Activated CD8-positive, alpha-beta T cell treated with anti-CD3 and anti-CD28 coated beads for 36 hours (primary cell): Measurements from ENCODE around the gene PREPL. TPM values are rescaled to one million over a fixed set of nuclear protein-coding genes. Genes with fewer than 3 reads are reported as not detected.

Experiments
- ATAC-seq: fragments of 200-7000 bp; cut with Tn5 transposase; one replicate; pipeline ENCODE4 v1.10.0; 2021; ENCODE audit warnings: mild to moderate bottlenecking, moderate library complexity
- CTCF ChIA-PET: fragments of 350-600 bp; sonication (Branson Sonifier 250); formaldehyde crosslinking; loops from one replicate; lab custom pipeline; 2021; ENCODE audit warnings: antibody characterized with exemption; lab: Charles Lee
- POLR2A ChIA-PET: fragments of 350-600 bp; sonication (Branson Sonifier 250); formaldehyde crosslinking; loops from one replicate; lab custom pipeline; 2021; ENCODE audit warnings: antibody characterized with exemption; lab: Charles Lee
- DNase-seq: peaks from one replicate; pipeline ENCODE4 v3.0.0-alpha.2; 2020
- H3K27ac Mint-ChIP-seq: one replicate; pipeline ENCODE4 v1.8.0; 2021; ENCODE audit warnings: mild to moderate bottlenecking, mixed read lengths
- H3K27me3 Mint-ChIP-seq: one replicate; pipeline ENCODE4 v1.8.0; 2021; ENCODE audit warnings: mixed read lengths
- H3K36me3 Mint-ChIP-seq: one replicate; pipeline ENCODE4 v1.8.0; 2021; ENCODE audit warnings: low read depth, mixed read lengths
- H3K4me1 Mint-ChIP-seq: one replicate; pipeline ENCODE4 v1.8.0; 2021; ENCODE audit warnings: low read depth, mixed read lengths
- H3K4me3 Mint-ChIP-seq: one replicate; pipeline ENCODE4 v1.8.0; 2021; ENCODE audit warnings: mild to moderate bottlenecking, moderate library complexity, mixed read lengths
- H3K9me3 Mint-ChIP-seq: one replicate; pipeline ENCODE4 v1.8.0; 2021; ENCODE audit warnings: mixed read lengths
- CTCF ChIP-seq: fragments of 200-600 bp; IDR thresholded peaks from one replicate; pipeline ENCODE4 v1.8.0; 2022; ENCODE audit warnings: antibody characterized with exemption, mild to moderate bottlenecking
- intact Hi-C: fragments of 100-400 bp; cut with micrococcal nuclease; formaldehyde crosslinking; loops from one replicate; pipeline ENCODE4 v1.10.0; 2022
- total RNA-seq, 2 experiments: library from RNA; stranded (reverse); gene quantifications; one replicate each; pipeline ENCODE4 v1.2.3, GENCODE V29; 2021

PREPL gene
- total RNA-seq, 2 experiments from 2014 or later: 25.0 to 25.2 TPM

- H3K4me1 Mint-ChIP-seq: peaks cover 16% of the 10 kb centered on the region
Observed at GRCh38 chr2:44371445-44371844, 10.2 kb upstream of the PREPL start.

GRCh38 chr2:44369392-44369791, 8.1 kb upstream of the PREPL start:
- Mint-ChIP-seq H3K4me3 (no peak overlapping the region), H3K27ac (no peak overlapping the region), H3K9me3 (no peaks in the 10 kb centered on the region), H3K27me3 (no peaks in the 10 kb centered on the region), H3K4me1 (peaks cover 23% of the 10 kb centered on the region), H3K36me3 (peaks cover 4% of the 10 kb centered on the region)
- TF ChIP-seq CTCF: no peak
- POLR2A ChIA-PET: interaction anchor here (1.2 kb wide), 1 partner anchor 8 kb away, joined by 4 read pairs; the partner anchor contains the start of genes CAMKMT and PREPL
- intact Hi-C loops: loop anchor here (10.0 kb wide), 1 partner anchor 285 kb away; no protein-coding TSS in a partner anchor
- no peak for DNase-seq
- CTCF ChIA-PET: interaction anchor here (0.7 to 2.2 kb wide), 5 partner anchors 8 to 587 kb away, joined by 3 to 12 read pairs (median 4); no protein-coding TSS in a partner anchor
- ATAC-seq: no peak

More at GRCh38 chr2:44371445-44371844, 10.2 kb upstream of the PREPL start:
- no peak for TF ChIP-seq CTCF
- no peak for ATAC-seq
- no peaks in the 10 kb centered on the region for H3K9me3 Mint-ChIP-seq
- H3K4me3 Mint-ChIP-seq: no peak overlapping the region
- intact Hi-C loops: no loop called here
- no peaks in the 10 kb centered on the region for H3K27me3 Mint-ChIP-seq
- CTCF ChIA-PET: interaction anchor here (3.5 kb wide), 1 partner anchor 108 kb away, joined by 8 read pairs; no protein-coding TSS in a partner anchor
- POLR2A ChIA-PET: interaction anchor here (0.6 to 1.2 kb wide), 2 partner anchors 10 to 294 kb away, joined by 4 read pairs; partner anchors contain the start of genes CAMKMT and PREPL
- no peak for DNase-seq
- peaks cover 7% of the 10 kb centered on the region for H3K36me3 Mint-ChIP-seq
- no peak overlapping the region for H3K27ac Mint-ChIP-seq

GRCh38 chr2:44367591-44367990, 6.3 kb upstream of the PREPL start:
- Mint-ChIP-seq H3K4me3 (no peak overlapping the region), H3K4me1 (peaks cover 29% of the 10 kb centered on the region), H3K27me3 (no peaks in the 10 kb centered on the region), H3K9me3 (no peaks in the 10 kb centered on the region), H3K36me3 (peaks cover 3% of the 10 kb centered on the region), H3K27ac (no peak overlapping the region)
- CTCF ChIA-PET: no interaction called here
- DNase-seq (no peak), ATAC-seq (peak; percentile 60)
- POLR2A ChIA-PET: no interaction called here
- intact Hi-C loops: loop anchor here (10.0 kb wide), 1 partner anchor 283 kb away; no protein-coding TSS in a partner anchor
- TF ChIP-seq CTCF: no peak

GRCh38 chr2:44364604-44365003, 3.3 kb upstream of the PREPL start:
- Mint-ChIP-seq H3K9me3 (no peaks in the 10 kb centered on the region), H3K36me3 (peaks cover 3% of the 10 kb centered on the region), H3K27ac (no peak overlapping the region), H3K27me3 (no peaks in the 10 kb centered on the region), H3K4me1 (peaks cover 37% of the 10 kb centered on the region), H3K4me3 (no peak overlapping the region)
- intact Hi-C loops: loop anchor here (5.0 to 10.0 kb wide), 2 partner anchors 197 to 280 kb away; partner anchors contain the start of gene PPM1B
- ChIA-PET CTCF (interaction anchor here (1.0 kb wide), 1 partner anchor 115 kb away, joined by 3 read pairs; no protein-coding TSS in a partner anchor), POLR2A (interaction anchor here (0.7 kb wide), 1 partner anchor 10 kb away, joined by 4 read pairs; no protein-coding TSS in a partner anchor)
- DNase-seq: no peak
- no peak for ATAC-seq
- TF ChIP-seq CTCF: no peak
